Fibroblast of lung (primary cell): ENCODE data around the gene MGST1. TPM values are rescaled to one million over a fixed set of nuclear protein-coding genes. Genes with fewer than 3 reads are reported as not detected.
A peak's percentile ranks its signal among the peaks of the same experiment; 100 is the strongest.

Experiments
- DNase-seq, 2 donors: peaks; one replicate each; pipeline versions ENCODE4 v3.0.0 to v3.0.0-alpha.2; 2010; ENCODE audit warnings: low read depth in 2 of 2
- H2AFZ ChIP-seq: 2 replicates; pipeline ENCODE4 v1.5.1; 2012; ENCODE audit warnings: low read length, control low read depth, inconsistent platforms
- H3K27ac ChIP-seq: 2 replicates; pipeline ENCODE4 v1.5.1; 2011; ENCODE audit warnings: low read length, control low read depth; ENCODE audit not compliant: insufficient read depth
- H3K27me3 ChIP-seq: 2 replicates; pipeline ENCODE4 v1.5.1; 2011; ENCODE audit warnings: mild to moderate bottlenecking, low read length; ENCODE audit not compliant: control insufficient read depth, insufficient read depth
- H3K36me3 ChIP-seq: 2 replicates; pipeline ENCODE4 v1.5.1; 2011; ENCODE audit warnings: low read length; ENCODE audit not compliant: control insufficient read depth, insufficient read depth
- H3K4me1 ChIP-seq: 2 replicates; pipeline ENCODE4 v1.5.1; 2011; ENCODE audit warnings: low read length; ENCODE audit not compliant: control insufficient read depth, insufficient read depth; ENCODE audit errors: extremely low read depth
- H3K4me2 ChIP-seq: 2 replicates; pipeline ENCODE4 v1.5.1; 2011; ENCODE audit warnings: low read length, control low read depth; ENCODE audit not compliant: insufficient read depth; ENCODE audit errors: extremely low read depth
- H3K4me3 ChIP-seq, 4 experiments: fragments of 200-600 bp in 1 of 4; sonication (generic) in 1 of 4; replicated peaks in 1 of 4; 2 replicates each; pipeline ENCODE4 v1.5.1; 2011 to 2016; ENCODE audit warnings: low read length in 4 of 4, low read depth in 3 of 4, mild to moderate bottlenecking in 3 of 4, control low read depth in 2 of 4, inconsistent platforms in 1 of 4, mixed read lengths in 1 of 4; ENCODE audit not compliant: insufficient read depth in 1 of 4; ENCODE audit errors: control extremely low read depth in 1 of 4
- H3K79me2 ChIP-seq: 2 replicates; pipeline ENCODE4 v1.5.1; 2012; ENCODE audit warnings: mild to moderate bottlenecking, low read length, inconsistent platforms; ENCODE audit not compliant: control insufficient read depth, insufficient read depth
- H3K9ac ChIP-seq: 2 replicates; pipeline ENCODE4 v1.5.1; 2011; ENCODE audit warnings: mild to moderate bottlenecking, low read length, control low read depth; ENCODE audit not compliant: insufficient read depth
- H3K9me3 ChIP-seq: 2 replicates; pipeline ENCODE4 v1.5.1; 2012; ENCODE audit warnings: low read depth, low read length; ENCODE audit not compliant: control insufficient read depth, insufficient read depth
- H4K20me1 ChIP-seq: 2 replicates; pipeline ENCODE4 v1.5.1; 2011; ENCODE audit warnings: low read length; ENCODE audit not compliant: control insufficient read depth, insufficient read depth; ENCODE audit errors: extremely low read depth
- CTCF ChIP-seq, 2 donors: IDR thresholded peaks in 1 of 2; conservative IDR thresholded peaks in 1 of 2; 1 replicate in 1 of 2; 2 replicates in 1 of 2; pipeline ENCODE4 v1.5.1; 2011 to 2012; ENCODE audit warnings: low read length in 2 of 2, control low read depth in 1 of 2, inconsistent platforms in 1 of 2, low read depth in 1 of 2, mild to moderate bottlenecking in 1 of 2
- EZH2 ChIP-seq: IDR thresholded peaks from 2 replicates; pipeline ENCODE4 v1.5.1; 2012; ENCODE audit warnings: low read length, control low read depth, mild to moderate bottlenecking; ENCODE audit errors: missing control alignments
- polyA plus RNA-seq, 2 donors: library from polyadenylated mRNA; depleted of rRNA in 1 of 2; stranded (reverse) in 1 of 2; unstranded in 1 of 2; fragments of >200 nt; gene quantifications; 2 replicates each; pipeline ENCODE4 v1.2.1, GENCODE V29; 2011 to 2012; ENCODE audit warnings: missing spikeins in 1 of 2
- total RNA-seq: library from RNA; depleted of rRNA; stranded (reverse); fragments of >200 nt; gene quantifications from 2 replicates; pipeline ENCODE4 v1.2.1, GENCODE V29; 2014

The MGST1 gene
- total and polyA plus RNA-seq, 2 donors (not counting 1 experiment from before 2014, with no cell fraction given): 117 to 386 TPM

GRCh38 chr12:16345105-16345504 is 2.3 kb upstream of the MGST1 start:
- no peak overlapping the region for H3K27ac ChIP-seq
- TF ChIP-seq CTCF (conservative IDR thresholded peaks at IDR 0.05 in 1 of 2, IDR thresholded peaks at IDR 0.05 in 1 of 2; ENCODE audit: low read depth in 1 of 2, low read length in 2 of 2) (no peak), EZH2 (no peak)
- no peak overlapping the region for H3K4me3 ChIP-seq

GRCh38 chr12:16346958-16347357 is 487 bp upstream of the MGST1 start:
- Histone ChIP-seq H3K4me1 (no peaks in the 10 kb centered on the region), H3K27ac (peak overlapping the region; percentile 88), H3K4me3 (peak overlapping the region in 3 of 4 experiments; percentile 68 to 99 (median 76)), H3K36me3 (no peaks in the 10 kb centered on the region), H2AFZ (peak overlapping the region; percentile 52), H4K20me1 (no peaks in the 10 kb centered on the region), H3K4me2 (peak overlapping the region; percentile 83), H3K27me3 (no peaks in the 10 kb centered on the region), H3K9me3 (no peaks in the 10 kb centered on the region), H3K79me2 (peaks cover 29% of the 10 kb centered on the region), H3K9ac (no peak overlapping the region)
- DNase-seq: no peak
- TF ChIP-seq CTCF (conservative IDR thresholded peaks at IDR 0.05 in 1 of 2, IDR thresholded peaks at IDR 0.05 in 1 of 2; ENCODE audit: low read depth in 1 of 2, low read length in 2 of 2) (no peak), EZH2 (no peak)

More at GRCh38 chr12:16345105-16345504, 2.3 kb upstream of the MGST1 start:
- Histone ChIP-seq H3K79me2 (peaks cover 18% of the 10 kb centered on the region), H4K20me1 (no peaks in the 10 kb centered on the region), H3K4me1 (no peaks in the 10 kb centered on the region), H3K9me3 (no peaks in the 10 kb centered on the region), H3K36me3 (no peaks in the 10 kb centered on the region), H3K9ac (no peak overlapping the region), H2AFZ (no peak overlapping the region), H3K27me3 (no peaks in the 10 kb centered on the region), H3K4me2 (no peak overlapping the region)
- no peak for DNase-seq

- peak overlapping the region; percentile 68 to 99 (median 78) for H3K4me3 ChIP-seq
- no peaks in the 10 kb centered on the region for H4K20me1 ChIP-seq
- peak overlapping the region; percentile 88 for H3K27ac ChIP-seq
- H3K9me3 ChIP-seq: no peaks in the 10 kb centered on the region
- peak overlapping the region; percentile 83 for H3K4me2 ChIP-seq
- DNase-seq: peak; percentile 16 to 49
- H3K4me1 ChIP-seq: no peaks in the 10 kb centered on the region
- peak overlapping the region; percentile 67 for H3K9ac ChIP-seq
- H3K79me2 ChIP-seq: peaks cover 43% of the 10 kb centered on the region
- H2AFZ ChIP-seq: no peak overlapping the region
- TF ChIP-seq EZH2 (no peak), CTCF (conservative IDR thresholded peaks at IDR 0.05 in 1 of 2, IDR thresholded peaks at IDR 0.05 in 1 of 2; ENCODE audit: low read depth in 1 of 2, low read length in 2 of 2) (no peak)
- no peaks in the 10 kb centered on the region for H3K36me3 ChIP-seq
- no peaks in the 10 kb centered on the region for H3K27me3 ChIP-seq
Measured at GRCh38 chr12:16348435-16349130, 1.1 kb downstream of the MGST1 start.
